Heart right ventricle (tissue), 16 donors: Measurements from ENCODE around the gene MRRF. TPM values are rescaled to one million over a fixed set of nuclear protein-coding genes. Genes with fewer than 3 reads are reported as not detected.
A peak's percentile ranks its signal among the peaks of the same experiment; 100 is the strongest.

Experiments
- ATAC-seq, 8 donors: fragments of 200-7000 bp; cut with Tn5 transposase; one replicate each; pipeline ENCODE4 v1.9.1; 2020; ENCODE audit warnings: mild to moderate bottlenecking in 8 of 8, moderate library complexity in 8 of 8, moderate number of reproducible peaks in 1 of 8
- DNase-seq, 2 donors: peaks; one replicate each; pipeline ENCODE4 v3.0.0-alpha.2; 2020
- H3K27ac ChIP-seq, 10 donors: fragments of 200-600 bp; sonication (generic) in 2 of 10; one replicate each; pipeline versions ENCODE4 v1.5.0 to v1.8.0; 2020 to 2022; ENCODE audit warnings: mild to moderate bottlenecking in 3 of 10
- H3K27me3 ChIP-seq, 7 donors: fragments of 200-600 bp; one replicate each; pipeline ENCODE4 v1.8.0; 2021 to 2022; ENCODE audit warnings: mild to moderate bottlenecking in 2 of 7
- H3K36me3 ChIP-seq, 9 donors: fragments of 200-600 bp; sonication (generic) in 1 of 9; one replicate each; pipeline versions ENCODE4 v1.5.0 to v1.8.0; 2020 to 2022; ENCODE audit warnings: mild to moderate bottlenecking in 2 of 9
- H3K4me1 ChIP-seq, 9 donors: fragments of 200-600 bp; sonication (generic) in 1 of 9; one replicate each; pipeline versions ENCODE4 v1.5.0 to v1.8.0; 2020 to 2022; ENCODE audit warnings: mild to moderate bottlenecking in 4 of 9
- H3K4me3 ChIP-seq, 10 donors: fragments of 200-600 bp; sonication (generic) in 2 of 10; one replicate each; pipeline versions ENCODE4 v1.5.0 to v1.8.0; 2020 to 2022; ENCODE audit warnings: mild to moderate bottlenecking in 7 of 10, moderate library complexity in 2 of 10
- H3K9me3 ChIP-seq, 11 donors: fragments of 200-600 bp in 10 of 11; sonication (generic) in 2 of 11; one replicate each; pipeline versions ENCODE4 v1.5.0 to v1.8.0; 2013 to 2022; ENCODE audit warnings: mild to moderate bottlenecking in 2 of 11, control low read depth in 1 of 11, moderate library complexity in 1 of 11
- CTCF ChIP-seq, 9 donors: fragments of 200-600 bp; sonication (generic) in 2 of 9; IDR thresholded peaks; one replicate each; pipeline versions ENCODE4 v1.5.0 to v1.8.0; 2021 to 2022; ENCODE audit warnings: antibody characterized with exemption in 9 of 9, mild to moderate bottlenecking in 5 of 9, moderate library complexity in 1 of 9
- WGBS, 2 donors: extraction: QIAGEN DNeasy Blood & Tissue Kit; methylation state at CpG; one replicate each; pipeline ENCODE4 v1.1.7; 2013; ENCODE audit warnings: inconsistent platforms in 1 of 2; 5-methylcytosine and 5-hydroxymethylcytosine counted together
- intact Hi-C, 10 donors: fragments of 100-400 bp; cut with DNase I; formaldehyde crosslinking; loops; one replicate each; pipeline versions ENCODE4 v1.11.1 to v1.14.2; 2022
- polyA plus RNA-seq, 2 donors: library from polyadenylated mRNA; stranded (reverse); fragments of 200-250 nt; gene quantifications; one replicate each; pipeline ENCODE4 v1.2.3, GENCODE V29; 2013
- total RNA-seq, 10 donors: library from RNA; stranded (reverse); fragmentation: NEBNext Ultra II Directional in 3 of 10; extraction: Animal tissue kit (Norgen Biotek cat#: 25700) in 3 of 10; gene quantifications; one replicate each; pipeline versions ENCODE4 v1.2.1 to v1.2.4, GENCODE V29; 2021 to 2023
- donor health status: Arrhythmogenic right ventricular cardiomyopathy.
- donor health status: ischemic (EF 13 %, LVEDD 7.1; RV severe dilation, severe dysfunction).
- donor health status: healthy with polysubstance abuse.
- donor health status: DM: no; HTN: yes; CAD: no.
- donor health status: DM: no; HTN: no; CAD: no.
- donor health status: ischemic (EF 25% LVEDD 6.9; RV normal size, moderate dysfunction).
- donor health status: ischemic (EF 25% LVEDD 5.7; RV mildly dilated, moderate dysfunction).
- donor health status: healthy.
- donor health status: DM: yes; HTN: yes; CAD: no.
- donor health status: Ischemic cardiomyopathy.
- donor health status: ischemic (EF 35%, LVEDD 5.7; RV mildly dilated, moderate dysfunction).
- donor health status: nonischemic (EF 11% LVEDD 7.7; RV severe dilation, severe dysfunction).
- donor health status: DM: yes; HTN: yes; CAD: no.
- donor health status: PGD.
- donor health status: ischemic (EF 29% LVEDD 5.4; RV normal size, mild dysfunction).
- donor health status: nonischemic (EF 23%, LVEDD 6.1; RV moderate dilation, normal function).

MRRF gene
- total and polyA plus RNA-seq, 12 donors: 30.3 to 45.9 (median 37.8) TPM

GRCh38 chr9:122236681-122237080, 28.0 kb upstream of the MRRF start:
- H3K4me1 ChIP-seq: peaks cover 0 to 10% (median 0%) of the 10 kb centered on the region in 9 donors
- no peak for TF ChIP-seq CTCF (IDR thresholded peaks at IDR 0.05)
- ATAC-seq (no peak), DNase-seq (no peak)
- peaks cover 0 to 40% (median 22%) of the 10 kb centered on the region in 9 donors for H3K36me3 ChIP-seq
- H3K27me3 ChIP-seq: peaks cover 0 to 20% (median 0%) of the 10 kb centered on the region in 7 donors
- intact Hi-C loops: loop anchor here in 1 of 10 donors (10.0 kb wide), 1 partner anchor 102 kb away; no protein-coding TSS in a partner anchor
- no peaks in the 10 kb centered on the region for H3K9me3 ChIP-seq
- WGBS, 2 donors: 82 to 87% methylated on average over 10 of the region's 10 CpGs
- H3K27ac ChIP-seq: no peak overlapping the region
- H3K4me3 ChIP-seq: no peak overlapping the region

GRCh38 chr9:122239722-122240121, 25.0 kb upstream of the MRRF start:
- intact Hi-C loops: loop anchor here in 1 of 10 donors (10.0 kb wide), 1 partner anchor 105 kb away; no protein-coding TSS in a partner anchor
- Histone ChIP-seq H3K36me3 (peaks cover 0 to 70% (median 51%) of the 10 kb centered on the region in 9 donors), H3K27me3 (no peaks in the 10 kb centered on the region), H3K27ac (no peak overlapping the region), H3K9me3 (no peaks in the 10 kb centered on the region), H3K4me1 (peaks cover 0 to 10% (median 0%) of the 10 kb centered on the region in 9 donors), H3K4me3 (no peak overlapping the region)
- ATAC-seq (peak in 7 of 8 donors; percentile 74 to 97 (median 88)), DNase-seq (peak; percentile 32 to 59)
- 45 to 67% methylated on average over 5 of the region's 5 CpGs for WGBS, 2 donors
- TF ChIP-seq CTCF (IDR thresholded peaks at IDR 0.05): no peak

GRCh38 chr9:122244349-122244748, 20.3 kb upstream of the MRRF start:
- TF ChIP-seq CTCF (IDR thresholded peaks at IDR 0.05): no peak

GRCh38 chr9:122246666-122247065, 18.0 kb upstream of the MRRF start:
- H3K27me3 ChIP-seq: no peaks in the 10 kb centered on the region
- no peak overlapping the region for H3K4me3 ChIP-seq
- no peaks in the 10 kb centered on the region for H3K9me3 ChIP-seq
- ATAC-seq (no peak), DNase-seq (no peak)
- 73 to 75% methylated on average over 3 of the region's 3 CpGs for WGBS, 2 donors
- H3K36me3 ChIP-seq: peaks cover 0 to 100% (median 66%) of the 10 kb centered on the region in 9 donors
- H3K27ac ChIP-seq: no peak overlapping the region
- H3K4me1 ChIP-seq: peaks cover 0 to 25% (median 3%) of the 10 kb centered on the region in 9 donors
- no peak for TF ChIP-seq CTCF (IDR thresholded peaks at IDR 0.05)
- intact Hi-C loops: no loop called here

More at GRCh38 chr9:122244349-122244748, 20.3 kb upstream of the MRRF start:
- Histone ChIP-seq H3K4me3 (no peak overlapping the region), H3K4me1 (peaks cover 0 to 13% (median 0%) of the 10 kb centered on the region in 9 donors), H3K27ac (no peak overlapping the region), H3K36me3 (peaks cover 0 to 100% (median 72%) of the 10 kb centered on the region in 9 donors), H3K27me3 (no peaks in the 10 kb centered on the region), H3K9me3 (no peaks in the 10 kb centered on the region)
- ATAC-seq (no peak), DNase-seq (no peak)
- whole genome bisulfite sequencing, 2 donors: 93 to 95% methylated on average over 3 of the region's 3 CpGs
- intact Hi-C loops: no loop called here
